Astrocyte (in vitro differentiated cells and primary cell): Measurements from ENCODE around the gene PLOD1.

Source experiments
- EZH2 ChIP-seq: IDR thresholded peaks from 2 replicates; pipeline ENCODE4 v1.6.1; 2012; ENCODE audit warnings: mild to moderate bottlenecking, low read length, inconsistent platforms; ENCODE audit not compliant: insufficient read depth
- TF ChIP-seq, protein P1 (sequence below): IDR thresholded peaks from 2 replicates; pipeline ENCODE4 v1.5.1; 2011; ENCODE audit warnings: low read depth, mild to moderate bottlenecking, inconsistent platforms, low read length, moderate library complexity; ENCODE audit not compliant: insufficient read depth

DNA sequence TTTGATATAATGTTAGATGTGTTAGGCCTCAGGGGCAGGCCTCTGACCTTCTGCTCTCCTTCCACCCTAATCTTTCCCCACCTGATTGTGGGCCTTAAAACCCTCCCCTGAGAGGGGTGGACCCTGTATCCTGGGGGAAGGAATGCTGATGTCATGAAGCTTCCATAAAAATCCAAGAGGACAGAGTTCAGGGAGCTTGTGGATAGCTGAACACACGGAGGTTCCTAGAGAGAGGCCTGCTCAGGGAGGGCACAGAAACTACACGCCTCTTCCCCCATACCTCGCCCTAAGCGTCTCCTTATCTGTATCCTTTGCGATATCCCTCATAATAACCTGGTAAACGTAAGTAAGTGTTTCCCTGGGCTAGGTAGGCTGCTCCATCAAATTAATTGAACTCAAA lies 50.1 kb downstream of the PLOD1 start:
- TF ChIP-seq, protein P1, sequence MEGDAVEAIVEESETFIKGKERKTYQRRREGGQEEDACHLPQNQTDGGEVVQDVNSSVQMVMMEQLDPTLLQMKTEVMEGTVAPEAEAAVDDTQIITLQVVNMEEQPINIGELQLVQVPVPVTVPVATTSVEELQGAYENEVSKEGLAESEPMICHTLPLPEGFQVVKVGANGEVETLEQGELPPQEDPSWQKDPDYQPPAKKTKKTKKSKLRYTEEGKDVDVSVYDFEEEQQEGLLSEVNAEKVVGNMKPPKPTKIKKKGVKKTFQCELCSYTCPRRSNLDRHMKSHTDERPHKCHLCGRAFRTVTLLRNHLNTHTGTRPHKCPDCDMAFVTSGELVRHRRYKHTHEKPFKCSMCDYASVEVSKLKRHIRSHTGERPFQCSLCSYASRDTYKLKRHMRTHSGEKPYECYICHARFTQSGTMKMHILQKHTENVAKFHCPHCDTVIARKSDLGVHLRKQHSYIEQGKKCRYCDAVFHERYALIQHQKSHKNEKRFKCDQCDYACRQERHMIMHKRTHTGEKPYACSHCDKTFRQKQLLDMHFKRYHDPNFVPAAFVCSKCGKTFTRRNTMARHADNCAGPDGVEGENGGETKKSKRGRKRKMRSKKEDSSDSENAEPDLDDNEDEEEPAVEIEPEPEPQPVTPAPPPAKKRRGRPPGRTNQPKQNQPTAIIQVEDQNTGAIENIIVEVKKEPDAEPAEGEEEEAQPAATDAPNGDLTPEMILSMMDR, result no peak
- TF ChIP-seq EZH2, result no peak
